ENCODE results near the gene PBXIP1. TPM values are rescaled to one million over a fixed set of nuclear protein-coding genes. Genes with fewer than 3 reads are reported as not detected.
"Not testable (repeated sequence)": the region's sequence is repeated elsewhere in the genome, so short reads cannot be mapped to it uniquely, and the experiment has no call there.

Gene PBXIP1
- total RNA-seq, 3 donors from 2014 or later = 35.6 to 146 (median 49.4) TPM

- no peaks in the 10 kb centered on the region for H3K36me3 ChIP-seq (ENCODE audit: low read depth)
- TF ChIP-seq, protein P1, sequence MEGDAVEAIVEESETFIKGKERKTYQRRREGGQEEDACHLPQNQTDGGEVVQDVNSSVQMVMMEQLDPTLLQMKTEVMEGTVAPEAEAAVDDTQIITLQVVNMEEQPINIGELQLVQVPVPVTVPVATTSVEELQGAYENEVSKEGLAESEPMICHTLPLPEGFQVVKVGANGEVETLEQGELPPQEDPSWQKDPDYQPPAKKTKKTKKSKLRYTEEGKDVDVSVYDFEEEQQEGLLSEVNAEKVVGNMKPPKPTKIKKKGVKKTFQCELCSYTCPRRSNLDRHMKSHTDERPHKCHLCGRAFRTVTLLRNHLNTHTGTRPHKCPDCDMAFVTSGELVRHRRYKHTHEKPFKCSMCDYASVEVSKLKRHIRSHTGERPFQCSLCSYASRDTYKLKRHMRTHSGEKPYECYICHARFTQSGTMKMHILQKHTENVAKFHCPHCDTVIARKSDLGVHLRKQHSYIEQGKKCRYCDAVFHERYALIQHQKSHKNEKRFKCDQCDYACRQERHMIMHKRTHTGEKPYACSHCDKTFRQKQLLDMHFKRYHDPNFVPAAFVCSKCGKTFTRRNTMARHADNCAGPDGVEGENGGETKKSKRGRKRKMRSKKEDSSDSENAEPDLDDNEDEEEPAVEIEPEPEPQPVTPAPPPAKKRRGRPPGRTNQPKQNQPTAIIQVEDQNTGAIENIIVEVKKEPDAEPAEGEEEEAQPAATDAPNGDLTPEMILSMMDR (IDR thresholded peaks at IDR 0.05) = no peak
- H3K9me3 ChIP-seq = no peaks in the 10 kb centered on the region
- no peak overlapping the region for H3K4me3 ChIP-seq
- intact Hi-C loops (cut with DNase I, micrococcal nuclease) = no loop called here
- ATAC-seq (peak; percentile 59), DNase-seq (peak in 2 of 3 donors; percentile 22 to 30)
- peaks cover 10% of the 10 kb centered on the region for H3K4me1 ChIP-seq (ENCODE audit: low read depth)
Observed at GRCh38 chr1:154989195-154989860, 33.4 kb upstream of the PBXIP1 start.

DNA sequence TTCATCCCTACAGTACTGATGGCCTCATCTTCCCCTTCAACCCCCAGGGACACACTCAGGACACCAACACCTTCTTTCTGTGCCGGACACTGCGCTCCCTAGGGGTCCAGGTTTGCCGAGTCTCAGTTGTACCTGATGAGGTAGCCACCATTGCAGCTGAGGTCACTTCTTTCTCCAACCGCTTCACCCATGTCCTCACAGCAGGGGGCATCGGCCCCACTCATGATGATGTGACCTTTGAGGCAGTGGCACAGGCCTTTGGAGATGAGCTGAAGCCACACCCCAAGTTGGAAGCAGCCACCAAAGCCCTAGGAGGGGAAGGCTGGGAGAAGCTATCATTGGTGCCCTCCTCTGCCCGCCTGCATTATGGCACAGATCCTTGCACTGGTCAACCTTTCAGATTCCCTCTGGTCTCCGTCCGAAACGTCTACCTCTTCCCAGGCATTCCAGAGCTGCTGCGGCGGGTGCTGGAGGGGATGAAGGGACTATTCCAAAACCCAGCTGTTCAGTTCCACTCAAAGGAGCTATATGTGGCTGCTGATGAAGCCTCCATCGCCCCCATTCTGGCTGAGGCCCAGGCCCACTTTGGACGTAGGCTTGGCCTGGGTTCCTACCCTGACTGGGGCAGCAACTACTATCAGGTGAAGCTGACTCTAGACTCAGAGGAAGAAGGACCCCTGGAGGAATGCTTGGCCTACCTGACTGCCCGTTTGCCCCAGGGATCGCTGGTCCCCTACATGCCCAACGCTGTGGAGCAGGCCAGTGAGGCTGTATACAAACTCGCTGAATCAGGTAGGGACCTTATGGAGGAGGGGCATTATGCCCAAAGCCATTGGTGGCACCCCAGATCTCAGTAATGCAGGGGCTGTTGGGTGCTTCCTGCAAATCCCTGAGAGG is 32.4 kb upstream of the PBXIP1 start:
- intact Hi-C loops (cut with DNase I, micrococcal nuclease) = no loop called here
- Histone ChIP-seq H3K4me3 (no peak overlapping the region), H3K4me1 (ENCODE audit: low read depth) (peaks cover 18% of the 10 kb centered on the region), H3K36me3 (ENCODE audit: low read depth) (no peaks in the 10 kb centered on the region), H3K9me3 (no peaks in the 10 kb centered on the region)
- ATAC-seq = no peak
- DNase-seq = peak in 2 of 3 donors; percentile 23 to 38
- TF ChIP-seq, protein P1 (IDR thresholded peaks at IDR 0.05) = no peak

GRCh38 chr1:154987326-154987725 is 31.4 kb upstream of the PBXIP1 start:
- TF ChIP-seq, protein P1 (IDR thresholded peaks at IDR 0.05) = no peak
- Histone ChIP-seq H3K9me3 (no peaks in the 10 kb centered on the region), H3K4me1 (ENCODE audit: low read depth) (peaks cover 18% of the 10 kb centered on the region), H3K36me3 (ENCODE audit: low read depth) (no peaks in the 10 kb centered on the region), H3K4me3 (no peak overlapping the region)
- intact Hi-C loops (cut with DNase I, micrococcal nuclease) = no loop called here
- DNase-seq = peak in 1 of 3 donors; percentile 38
- ATAC-seq = no peak

- H3K36me3 ChIP-seq (ENCODE audit: low read depth); ATAC-seq; intact Hi-C loops (cut with DNase I, micrococcal nuclease); DNase-seq; H3K4me3 ChIP-seq; H3K9me3 ChIP-seq: not testable (repeated sequence)
- peaks cover 18% of the 10 kb centered on the region for H3K4me1 ChIP-seq (ENCODE audit: low read depth)
Observed at GRCh38 chr1:154986736-154987135, 30.8 kb upstream of the PBXIP1 start.

DNA sequence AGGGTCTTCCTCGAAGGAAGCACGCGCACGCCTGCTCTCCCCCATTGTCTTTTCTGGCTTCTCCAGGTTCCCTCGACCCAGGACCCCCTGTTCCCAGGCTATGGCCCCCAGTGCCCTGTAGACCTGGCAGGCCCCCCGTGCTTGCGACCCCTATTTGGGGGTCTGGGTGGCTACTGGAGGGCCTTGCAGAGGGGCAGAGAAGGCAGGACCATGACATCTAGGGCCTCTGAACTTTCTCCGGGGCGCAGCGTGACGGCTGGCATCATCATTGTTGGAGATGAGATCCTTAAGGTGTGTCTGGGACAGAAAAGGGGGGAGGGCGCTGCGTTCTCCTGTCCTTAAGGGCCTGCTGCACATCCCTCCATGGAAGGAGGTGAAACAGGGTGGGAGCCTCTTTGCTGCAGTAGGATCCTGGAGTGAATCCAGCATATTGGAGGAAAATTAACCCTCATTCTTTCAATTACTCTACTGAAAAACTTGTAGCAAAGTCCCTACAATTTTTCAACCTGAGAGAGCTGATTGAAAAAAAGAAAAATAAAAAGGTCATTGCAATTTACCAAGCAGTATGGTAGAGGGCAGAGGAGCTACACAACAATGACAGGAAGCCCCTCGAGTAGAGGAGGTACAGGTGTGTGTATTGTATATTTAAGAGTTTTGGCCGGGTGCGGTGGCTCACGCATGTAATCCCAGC is 28.0 kb upstream of the PBXIP1 start:
- no peaks in the 10 kb centered on the region for H3K9me3 ChIP-seq
- intact Hi-C loops (cut with DNase I, micrococcal nuclease) = no loop called here
- H3K4me3 ChIP-seq = peak overlapping the region; percentile 50
- TF ChIP-seq, protein P1 (IDR thresholded peaks at IDR 0.05) = no peak
- no peaks in the 10 kb centered on the region for H3K36me3 ChIP-seq (ENCODE audit: low read depth)
- H3K4me1 ChIP-seq (ENCODE audit: low read depth) = peaks cover 11% of the 10 kb centered on the region
- DNase-seq (peak in 2 of 3 donors; percentile 42 to 55), ATAC-seq (no peak)
